ENCODE measurements around the gene SCP2. TPM values are rescaled to one million over a fixed set of nuclear protein-coding genes. Genes with fewer than 3 reads are reported as not detected.

The SCP2 gene
- polyA plus RNA-seq, 2 of the 4 experiments (the other 2 are of a cell fraction), result 79.0 to 124 TPM

GRCh38 chr1:53062708-53063591 lies 135.9 kb downstream of the SCP2 start:
- H3K9me3 ChIP-seq, result no peaks in the 10 kb centered on the region
- no peaks in the 10 kb centered on the region for H3K4me1 ChIP-seq
- TF ChIP-seq RAD21 (conservative IDR thresholded peaks at IDR 0.05 in 1 of 2, IDR thresholded peaks at IDR 0.05 in 1 of 2), result no peak
- TF ChIP-seq HES2 (IDR thresholded peaks at IDR 0.05), result no peak
- TF ChIP-seq, protein P1, sequence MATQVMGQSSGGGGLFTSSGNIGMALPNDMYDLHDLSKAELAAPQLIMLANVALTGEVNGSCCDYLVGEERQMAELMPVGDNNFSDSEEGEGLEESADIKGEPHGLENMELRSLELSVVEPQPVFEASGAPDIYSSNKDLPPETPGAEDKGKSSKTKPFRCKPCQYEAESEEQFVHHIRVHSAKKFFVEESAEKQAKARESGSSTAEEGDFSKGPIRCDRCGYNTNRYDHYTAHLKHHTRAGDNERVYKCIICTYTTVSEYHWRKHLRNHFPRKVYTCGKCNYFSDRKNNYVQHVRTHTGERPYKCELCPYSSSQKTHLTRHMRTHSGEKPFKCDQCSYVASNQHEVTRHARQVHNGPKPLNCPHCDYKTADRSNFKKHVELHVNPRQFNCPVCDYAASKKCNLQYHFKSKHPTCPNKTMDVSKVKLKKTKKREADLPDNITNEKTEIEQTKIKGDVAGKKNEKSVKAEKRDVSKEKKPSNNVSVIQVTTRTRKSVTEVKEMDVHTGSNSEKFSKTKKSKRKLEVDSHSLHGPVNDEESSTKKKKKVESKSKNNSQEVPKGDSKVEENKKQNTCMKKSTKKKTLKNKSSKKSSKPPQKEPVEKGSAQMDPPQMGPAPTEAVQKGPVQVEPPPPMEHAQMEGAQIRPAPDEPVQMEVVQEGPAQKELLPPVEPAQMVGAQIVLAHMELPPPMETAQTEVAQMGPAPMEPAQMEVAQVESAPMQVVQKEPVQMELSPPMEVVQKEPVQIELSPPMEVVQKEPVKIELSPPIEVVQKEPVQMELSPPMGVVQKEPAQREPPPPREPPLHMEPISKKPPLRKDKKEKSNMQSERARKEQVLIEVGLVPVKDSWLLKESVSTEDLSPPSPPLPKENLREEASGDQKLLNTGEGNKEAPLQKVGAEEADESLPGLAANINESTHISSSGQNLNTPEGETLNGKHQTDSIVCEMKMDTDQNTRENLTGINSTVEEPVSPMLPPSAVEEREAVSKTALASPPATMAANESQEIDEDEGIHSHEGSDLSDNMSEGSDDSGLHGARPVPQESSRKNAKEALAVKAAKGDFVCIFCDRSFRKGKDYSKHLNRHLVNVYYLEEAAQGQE (IDR thresholded peaks at IDR 0.05), result no peak
- TF ChIP-seq NR3C1 (IDR thresholded peaks at IDR 0.05), result no peak
- TF ChIP-seq BHLHE40 (IDR thresholded peaks at IDR 0.05; ENCODE audit: low read depth, low read length), result no peak
- TF ChIP-seq TFCP2L1 (CRISPR knock-in tag; IDR thresholded peaks at IDR 0.05), result no peak
- no peak for TF ChIP-seq GATA3 (IDR thresholded peaks at IDR 0.05; ENCODE audit: borderline replicate concordance)
- no peak for TF ChIP-seq POLR2AphosphoS2 (conservative IDR thresholded peaks at IDR 0.05; ENCODE audit: low read length)
- TF ChIP-seq PHF8 (IDR thresholded peaks at IDR 0.05; ENCODE audit: borderline replicate concordance, low read depth), result no peak
- TF ChIP-seq CHD2 (IDR thresholded peaks at IDR 0.05; ENCODE audit: low read length, partially characterized antibody), result no peak
- no peak for TF ChIP-seq CBX8 (IDR thresholded peaks at IDR 0.05)
- TF ChIP-seq BCL3 (IDR thresholded peaks at IDR 0.05), result no peak
- TF ChIP-seq NPAS2 (CRISPR knock-in tag; IDR thresholded peaks at IDR 0.05; ENCODE audit: borderline replicate concordance), result no peak
- H3K27ac ChIP-seq, result no peak overlapping the region
- no peak for DNase-seq (ENCODE audit: low read depth in 1 of 2, low spot score in 1 of 2)
- POLR2A ChIA-PET, result no interaction called here
- H3K4me2 ChIP-seq, result peak overlapping the region; percentile 62; the same call in 1 of the 3 replicates
- CTCF ChIA-PET, result no interaction called here
- FAIRE-seq, result no peak
- ATAC-seq, result no peak
- 83% methylated on average over 27 of the region's 61 CpGs for WGBS (ENCODE audit: missing lambda C conversion rate)
- H3K4me3 ChIP-seq, result no peak overlapping the region

GRCh38 chr1:53063744-53064515 lies 136.9 kb downstream of the SCP2 start:
- Histone ChIP-seq H3K4me3 (no peak overlapping the region), H3K27ac (no peak overlapping the region), H3K4me2 (no peak overlapping the region), H3K4me1 (no peaks in the 10 kb centered on the region), H3K9me3 (no peaks in the 10 kb centered on the region)
- ATAC-seq (no peak), FAIRE-seq (no peak), DNase-seq (ENCODE audit: low read depth in 1 of 2, low spot score in 1 of 2) (no peak)
- CTCF ChIA-PET, result interaction anchor here (1.1 kb wide), 1 partner anchor 116 kb away, joined by 4 read pairs; no protein-coding TSS in a partner anchor
- POLR2A ChIA-PET, result no interaction called here
- WGBS (ENCODE audit: missing lambda C conversion rate), result 88% methylated on average over 9 of the region's 9 CpGs
- TF ChIP-seq, protein P1 (IDR thresholded peaks at IDR 0.05), result no peak
- TF ChIP-seq, protein P2, sequence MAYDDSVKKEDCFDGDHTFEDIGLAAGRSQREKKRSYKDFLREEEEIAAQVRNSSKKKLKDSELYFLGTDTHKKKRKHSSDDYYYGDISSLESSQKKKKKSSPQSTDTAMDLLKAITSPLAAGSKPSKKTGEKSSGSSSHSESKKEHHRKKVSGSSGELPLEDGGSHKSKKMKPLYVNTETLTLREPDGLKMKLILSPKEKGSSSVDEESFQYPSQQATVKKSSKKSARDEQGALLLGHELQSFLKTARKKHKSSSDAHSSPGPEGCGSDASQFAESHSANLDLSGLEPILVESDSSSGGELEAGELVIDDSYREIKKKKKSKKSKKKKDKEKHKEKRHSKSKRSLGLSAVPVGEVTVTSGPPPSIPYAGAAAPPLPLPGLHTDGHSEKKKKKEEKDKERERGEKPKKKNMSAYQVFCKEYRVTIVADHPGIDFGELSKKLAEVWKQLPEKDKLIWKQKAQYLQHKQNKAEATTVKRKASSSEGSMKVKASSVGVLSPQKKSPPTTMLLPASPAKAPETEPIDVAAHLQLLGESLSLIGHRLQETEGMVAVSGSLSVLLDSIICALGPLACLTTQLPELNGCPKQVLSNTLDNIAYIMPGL (CRISPR knock-in tag; IDR thresholded peaks at IDR 0.05; ENCODE audit: borderline replicate concordance), result no peak
